Islet precursor cell (in vitro differentiated cells): ENCODE measurements around the gene RPTOR.
A peak's percentile ranks its signal among the peaks of the same experiment; 100 is the strongest.
"Not testable (repeated sequence)": the region's sequence is repeated elsewhere in the genome, so short reads cannot be mapped to it uniquely, and the experiment has no call there.

Source experiments
- DNase-seq: peaks from one replicate; pipeline ENCODE4 v3.0.0-alpha.2; 2018

RPTOR gene

DNA sequence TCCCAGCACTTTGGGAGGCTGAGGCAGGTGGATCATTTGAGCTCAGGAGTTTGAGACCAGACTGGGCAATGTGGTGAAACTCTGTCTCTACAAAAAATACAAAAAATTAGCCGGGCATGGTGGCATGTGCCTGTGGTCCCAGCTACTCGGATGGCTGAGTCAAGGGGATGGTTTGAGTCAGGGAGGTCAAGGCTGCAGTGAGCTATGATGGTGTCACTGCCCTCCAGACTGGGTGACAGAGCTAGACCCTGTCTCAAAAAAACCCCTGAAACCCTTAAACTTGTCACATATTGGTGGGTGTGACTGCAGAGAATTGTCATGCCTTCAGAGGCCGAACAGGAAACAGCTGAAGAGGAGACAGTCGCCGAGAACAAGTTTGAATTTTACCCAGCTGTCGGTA lies 13.4 kb downstream of the RPTOR start:
- DNase-seq, result no peak

DNA sequence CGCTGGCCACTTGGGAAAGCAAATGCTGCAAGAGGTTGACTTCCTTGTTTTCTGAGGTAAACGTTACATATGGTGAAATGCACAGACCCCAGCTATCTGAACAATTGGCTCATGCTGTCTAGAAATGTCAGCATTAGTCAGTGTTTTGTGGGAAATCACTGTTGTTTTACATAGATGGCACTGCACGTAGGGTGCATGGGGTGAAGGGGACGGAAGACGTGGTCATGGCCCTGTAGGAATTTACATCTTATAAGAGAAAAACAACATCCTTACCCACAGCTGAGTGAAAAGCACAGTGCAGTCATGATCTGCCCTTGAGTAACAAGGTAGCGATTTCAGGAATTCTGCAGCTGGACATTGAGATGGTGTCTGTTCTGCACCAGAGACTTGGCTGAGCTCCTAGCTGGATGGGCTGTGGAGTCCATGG lies 15.2 kb downstream of the RPTOR start:
- DNase-seq, result no peak

DNA sequence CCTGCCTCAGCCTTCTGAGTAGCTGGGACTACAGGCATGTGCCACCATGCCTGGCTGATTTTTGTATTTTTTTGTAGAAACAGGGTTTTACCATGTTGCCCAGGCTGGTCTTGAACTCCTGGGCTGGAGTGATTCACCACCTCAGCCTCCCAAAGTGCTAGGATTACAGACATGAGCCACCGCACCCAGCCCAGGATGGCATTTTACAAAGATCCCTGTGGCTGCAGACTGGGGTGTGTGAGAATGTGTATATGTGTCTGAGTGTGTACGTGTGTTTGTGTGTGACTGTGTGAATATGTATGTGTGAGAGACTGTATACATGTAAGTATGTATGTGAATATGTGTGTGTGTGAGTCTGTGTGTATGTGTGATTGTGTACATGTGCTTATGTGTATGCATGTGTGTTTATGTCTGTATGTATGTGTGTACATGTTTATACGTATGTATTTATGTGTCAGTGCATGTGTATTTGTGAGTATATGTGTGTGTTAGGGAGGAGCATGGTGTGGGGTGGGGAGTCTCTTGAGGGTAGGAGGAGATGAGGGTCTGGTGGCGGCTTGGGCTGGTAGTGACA lies 17.0 kb downstream of the RPTOR start:
- DNase-seq, result no peak

- no peak for DNase-seq
Measured at GRCh38 chr17:80564545-80564944, 19.9 kb downstream of the RPTOR start.

- no peak for DNase-seq
Measured at GRCh38 chr17:80565343-80566053, 20.9 kb downstream of the RPTOR start.

- no peak for DNase-seq
Measured at GRCh38 chr17:80566054-80566400, 21.4 kb downstream of the RPTOR start.

DNA sequence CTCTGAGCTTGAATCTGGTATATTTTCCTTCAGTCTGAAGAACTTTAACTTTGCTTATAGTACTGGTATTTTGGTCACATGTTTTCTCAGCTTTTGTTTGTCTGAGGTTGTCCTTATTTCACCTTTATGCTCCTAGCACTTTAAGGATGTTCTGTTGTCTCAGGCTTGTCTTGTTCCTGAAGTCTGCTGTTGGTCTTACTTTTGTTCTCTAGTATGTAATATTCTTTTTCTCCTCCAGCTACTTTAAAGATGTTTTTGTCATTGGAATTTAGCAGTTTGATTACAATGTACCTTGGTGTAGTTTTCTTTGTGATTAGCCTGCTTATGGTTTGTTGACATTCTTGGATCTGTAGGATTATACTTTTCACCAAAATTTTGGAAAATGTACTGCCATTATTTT lies 23.6 kb downstream of the RPTOR start:
- no peak for DNase-seq

- DNase-seq, result no peak
Measured at GRCh38 chr17:80569924-80570323, 25.3 kb downstream of the RPTOR start.

GRCh38 chr17:80573701-80574100 lies 29.1 kb downstream of the RPTOR start:
- DNase-seq, result no peak

GRCh38 chr17:80574496-80574895 lies 29.9 kb downstream of the RPTOR start:
- DNase-seq, result no peak

GRCh38 chr17:80575057-80575875 lies 30.6 kb downstream of the RPTOR start:
- peak; percentile 95 for DNase-seq

- peak; percentile 52 for DNase-seq
Measured at GRCh38 chr17:80577876-80578570, 33.4 kb downstream of the RPTOR start.

DNA sequence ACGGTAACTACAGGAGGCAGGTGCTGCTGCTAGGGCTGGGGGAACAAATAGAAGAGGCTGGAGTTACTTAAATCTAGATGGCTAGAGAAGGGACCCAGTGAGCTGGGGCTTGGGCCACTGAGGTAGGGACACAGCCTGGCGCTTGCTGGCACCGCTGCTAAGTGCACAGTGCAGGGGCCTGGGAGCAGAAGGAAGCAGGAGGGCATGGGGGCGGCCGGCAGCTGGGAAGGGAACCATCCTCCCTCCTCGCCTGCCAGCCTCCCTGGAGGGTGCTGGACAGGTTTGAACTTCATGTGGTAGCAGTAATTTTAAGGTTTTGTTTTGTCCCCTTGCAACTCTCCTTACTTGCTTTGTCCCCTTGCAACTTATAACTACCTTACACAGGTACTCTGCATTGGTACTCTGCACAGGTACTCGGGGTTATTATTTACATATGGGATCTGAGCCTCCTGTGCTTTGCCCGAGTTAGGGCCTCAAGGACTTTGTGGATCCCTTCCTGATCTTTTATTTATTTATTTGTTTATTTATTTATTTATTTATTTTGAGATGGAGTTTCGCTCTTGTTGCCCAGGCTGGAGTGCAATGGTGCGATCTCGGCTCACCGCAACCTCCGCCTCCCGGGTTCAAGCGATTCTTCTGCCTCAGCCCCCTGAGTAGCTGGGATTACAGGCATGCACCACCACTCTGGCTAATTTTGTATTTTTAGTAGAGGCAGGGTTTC lies 34.2 kb downstream of the RPTOR start:
- not testable (repeated sequence) for DNase-seq

DNA sequence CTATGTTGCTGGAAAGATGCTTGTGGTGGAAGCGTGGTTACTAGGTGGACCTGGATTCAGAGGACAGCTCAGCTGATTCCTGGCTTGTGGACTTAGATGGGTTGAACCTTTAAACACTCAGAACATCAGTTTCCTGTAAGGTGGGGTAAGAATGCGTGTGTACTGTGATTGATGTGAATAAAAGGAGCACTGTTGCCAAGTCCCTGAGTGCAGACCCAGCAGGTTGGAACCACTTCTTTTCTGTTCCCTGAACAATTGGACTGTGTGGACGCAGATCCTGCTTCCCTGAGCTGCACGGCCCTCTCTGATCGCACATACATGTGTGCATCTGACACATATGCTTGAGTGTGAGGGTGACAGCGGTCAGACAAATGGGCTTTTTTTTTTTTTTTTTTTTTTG lies 37.5 kb downstream of the RPTOR start:
- no peak for DNase-seq

- no peak for DNase-seq
Measured at GRCh38 chr17:80584176-80584905, 39.7 kb downstream of the RPTOR start.

GRCh38 chr17:80585890-80586845 lies 41.5 kb downstream of the RPTOR start:
- DNase-seq, result peak; percentile 52

DNA sequence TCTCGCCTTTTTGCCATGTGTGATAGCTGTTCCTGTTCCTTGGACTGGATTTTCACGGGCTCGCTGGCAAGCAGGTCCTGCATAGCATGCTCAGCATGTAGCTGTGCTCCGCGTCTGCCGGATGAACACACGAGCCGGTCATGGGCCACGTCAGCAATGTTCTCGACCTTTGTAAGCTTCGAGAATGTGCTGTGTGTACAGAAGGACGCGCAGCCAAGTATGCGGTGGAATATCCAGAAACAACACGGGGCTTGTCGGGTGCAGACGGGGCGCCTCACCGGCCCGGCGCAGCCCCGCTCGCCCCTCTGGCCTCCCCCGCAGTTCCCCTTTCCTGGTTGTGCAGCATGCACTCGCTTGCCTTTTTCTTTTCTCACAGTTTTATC lies 42.2 kb downstream of the RPTOR start:
- peak; percentile 53 for DNase-seq

DNA sequence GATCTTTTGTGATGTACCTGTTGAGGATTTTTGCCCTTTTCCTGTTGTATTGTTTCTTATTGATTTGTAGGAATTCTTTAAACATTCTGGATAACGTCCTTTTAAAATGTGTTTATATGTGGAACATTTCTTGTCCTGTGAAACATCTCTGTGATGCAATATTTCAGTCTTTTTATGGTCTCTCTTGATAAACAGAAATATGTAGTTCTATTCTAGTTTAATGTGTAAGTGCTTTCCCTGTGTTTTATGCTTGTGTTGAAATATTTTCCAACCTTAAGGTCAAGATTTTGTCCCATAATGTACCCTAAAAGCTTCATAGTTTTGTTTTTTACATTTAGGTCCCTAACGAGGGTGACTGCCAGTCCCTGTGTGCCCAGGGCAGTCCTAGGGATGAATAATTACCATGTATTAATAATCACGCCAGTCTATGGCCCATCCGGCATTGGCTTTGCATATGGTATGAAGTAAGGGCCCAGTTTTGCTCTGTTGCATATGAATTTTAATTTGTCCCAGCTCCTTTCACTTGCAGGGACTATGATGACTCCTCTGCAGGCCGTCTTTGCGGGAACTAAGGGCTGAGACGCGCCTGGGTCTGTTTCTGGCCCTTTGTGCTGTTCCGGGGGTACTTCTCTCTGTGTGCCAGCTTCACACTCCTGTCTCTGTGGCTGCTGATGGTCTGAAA lies 44.2 kb downstream of the RPTOR start:
- no peak for DNase-seq

GRCh38 chr17:80591788-80592187 lies 47.1 kb downstream of the RPTOR start:
- no peak for DNase-seq

- peak; percentile 52 for DNase-seq
Measured at GRCh38 chr17:80592243-80592642, 47.6 kb downstream of the RPTOR start.
